Liver (tissue), 9 donors: Measurements from ENCODE around the gene ID1. TPM values are rescaled to one million over a fixed set of nuclear protein-coding genes. Genes with fewer than 3 reads are reported as not detected.
"Not testable (repeated sequence)": the region's sequence is repeated elsewhere in the genome, so short reads cannot be mapped to it uniquely, and the experiment has no call there.

ENCODE experiments used
- DNase-seq: peaks from one replicate; pipeline ENCODE4 v3.0.0-alpha.2; 2017; ENCODE audit warnings: low spot score
- H3K27ac ChIP-seq, 2 donors: one replicate each; pipeline ENCODE4 v1.7.0; 2013; ENCODE audit warnings: inconsistent platforms in 2 of 2, low read length in 2 of 2, control low read depth in 1 of 2, low read depth in 1 of 2, mild to moderate bottlenecking in 1 of 2
- H3K27me3 ChIP-seq, 4 donors: one replicate each; pipeline versions ENCODE4 v1.6.1 to v1.7.0; 2013; ENCODE audit warnings: low read length in 3 of 4, inconsistent platforms in 1 of 4, mild to moderate bottlenecking in 1 of 4, moderate library complexity in 1 of 4; ENCODE audit not compliant: control insufficient read depth in 4 of 4, insufficient read depth in 4 of 4
- H3K36me3 ChIP-seq, 4 donors: one replicate each; pipeline versions ENCODE4 v1.6.1 to v1.7.0; 2013; ENCODE audit warnings: low read length in 3 of 4, mild to moderate bottlenecking in 3 of 4, low read depth in 1 of 4, moderate library complexity in 1 of 4; ENCODE audit not compliant: control insufficient read depth in 4 of 4, insufficient read depth in 3 of 4
- H3K4me1 ChIP-seq, 4 donors: one replicate each; pipeline versions ENCODE4 v1.6.1 to v1.7.0; 2013; ENCODE audit warnings: low read length in 3 of 4, mild to moderate bottlenecking in 3 of 4, moderate library complexity in 1 of 4; ENCODE audit not compliant: control insufficient read depth in 4 of 4, insufficient read depth in 4 of 4
- H3K4me3 ChIP-seq, 3 donors: one replicate each; pipeline versions ENCODE4 v1.6.1 to v1.7.0; 2013; ENCODE audit warnings: low read length in 3 of 3, control low read depth in 1 of 3, low read depth in 1 of 3, mild to moderate bottlenecking in 1 of 3
- H3K9ac ChIP-seq, 2 donors: one replicate each; pipeline ENCODE4 v1.7.0; 2013; ENCODE audit warnings: low read length in 2 of 2, mild to moderate bottlenecking in 2 of 2, moderate library complexity in 2 of 2, control low read depth in 1 of 2, low read depth in 1 of 2
- H3K9me3 ChIP-seq, 4 donors: one replicate each; pipeline versions ENCODE4 v1.6.1 to v1.7.0; 2013; ENCODE audit warnings: low read length in 3 of 4; ENCODE audit not compliant: control insufficient read depth in 4 of 4
- FOXA2 ChIP-seq: IDR thresholded peaks from 2 replicates; pipeline ENCODE4 v1.6.1; 2016; ENCODE audit warnings: antibody characterized with exemption
- HNF4A ChIP-seq, 2 donors: conservative IDR thresholded peaks; 2 replicates each; pipeline ENCODE4 v1.6.1; 2016; ENCODE audit warnings: antibody characterized with exemption in 2 of 2, mild to moderate bottlenecking in 2 of 2
- MAX ChIP-seq: IDR thresholded peaks from 2 replicates; pipeline ENCODE4 v1.6.1; 2016; ENCODE audit warnings: antibody characterized with exemption
- RXRA ChIP-seq, 2 donors: IDR thresholded peaks; 2 replicates each; pipeline ENCODE4 v1.6.1; 2017 to 2018; ENCODE audit warnings: antibody characterized with exemption in 2 of 2, mild to moderate bottlenecking in 1 of 2
- SP1 ChIP-seq: IDR thresholded peaks from 2 replicates; pipeline ENCODE4 v1.6.1; 2018; ENCODE audit warnings: antibody characterized with exemption, mild to moderate bottlenecking
- TAF1 ChIP-seq: conservative IDR thresholded peaks from 2 replicates; pipeline ENCODE4 v1.6.1; 2016; ENCODE audit warnings: antibody characterized with exemption, mild to moderate bottlenecking
- YY1 ChIP-seq: IDR thresholded peaks from 2 replicates; pipeline ENCODE4 v1.6.1; 2016; ENCODE audit warnings: antibody characterized with exemption, mild to moderate bottlenecking
- ZBTB33 ChIP-seq: IDR thresholded peaks from 2 replicates; pipeline ENCODE4 v1.6.1; 2016; ENCODE audit warnings: antibody characterized with exemption
- WGBS: extraction: QIAGEN DNeasy Blood & Tissue Kit; methylation state at CpG from one replicate; pipeline ENCODE4 v1.1.7; 2013; 5-methylcytosine and 5-hydroxymethylcytosine counted together
- polyA plus RNA-seq, 2 donors: library from polyadenylated mRNA; stranded (reverse) in 1 of 2; unstranded in 1 of 2; fragments of 200-250 nt in 1 of 2; fragments of >200 nt in 1 of 2; fragmentation: Nextera tagmentation in 1 of 2; extraction: Ambion mirVana in 1 of 2; gene quantifications; one replicate each; pipeline versions ENCODE4 v1.2.1 to v1.2.3, GENCODE V29; 2013 to 2015
- total RNA-seq, 2 donors: library from RNA; depleted of rRNA; stranded (reverse); fragments of >200 nt; gene quantifications; one replicate each; pipeline ENCODE4 v1.2.3, GENCODE V29; 2014
- TF ChIP-seq, protein P1 (sequence below): IDR thresholded peaks from 2 replicates; pipeline ENCODE4 v1.6.1; 2016; ENCODE audit warnings: antibody characterized with exemption, mild to moderate bottlenecking
- donor health status: healthy.
- donor health status: healthy.
- donor health status: healthy.
- donor health status: healthy.
- donor health status: healthy.

ID1 gene
- total and polyA plus RNA-seq, 4 donors, result 33.9 to 117 (median 71.2) TPM

DNA sequence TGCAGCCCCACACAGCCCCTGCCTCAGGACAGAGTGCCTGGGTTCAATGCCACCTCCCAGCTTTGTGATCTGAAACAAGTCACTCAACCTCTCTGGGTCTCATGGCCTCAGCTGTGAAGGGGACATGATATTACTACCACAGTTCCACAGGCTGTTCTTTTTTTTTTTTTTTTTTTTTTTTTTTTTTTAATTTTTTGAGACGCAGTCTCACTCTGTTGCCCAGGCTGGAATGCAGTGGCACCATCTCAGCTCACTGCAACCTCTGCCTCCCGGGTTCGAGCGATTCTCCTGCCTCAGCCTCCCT, 8.7 kb upstream of the ID1 start:
- H3K4me3 ChIP-seq, H3K9me3 ChIP-seq, DNase-seq, H3K27me3 ChIP-seq, H3K9ac ChIP-seq, H3K36me3 ChIP-seq: not testable (repeated sequence)
- Histone ChIP-seq H3K4me1 (peaks cover 8 to 21% (median 13%) of the 10 kb centered on the region in 4 donors), H3K27ac (peak overlapping the region in 1 of 2 donors; percentile 56)
- 78% methylated on average over 4 of the region's 4 CpGs for WGBS
- peak in 1 of 2 donors; percentile 20 for TF ChIP-seq RXRA (IDR thresholded peaks at IDR 0.05)

GRCh38 chr20:31596831-31597480, 8.1 kb upstream of the ID1 start:
- DNase-seq, result no peak
- Histone ChIP-seq H3K27ac (peak overlapping the region in 1 of 2 donors; percentile 18), H3K4me3 (no peak overlapping the region), H3K4me1 (peaks cover 8 to 21% (median 13%) of the 10 kb centered on the region in 4 donors), H3K9ac (no peak overlapping the region), H3K27me3 (no peaks in the 10 kb centered on the region), H3K9me3 (no peaks in the 10 kb centered on the region), H3K36me3 (no peaks in the 10 kb centered on the region)
- TF ChIP-seq, protein P1, sequence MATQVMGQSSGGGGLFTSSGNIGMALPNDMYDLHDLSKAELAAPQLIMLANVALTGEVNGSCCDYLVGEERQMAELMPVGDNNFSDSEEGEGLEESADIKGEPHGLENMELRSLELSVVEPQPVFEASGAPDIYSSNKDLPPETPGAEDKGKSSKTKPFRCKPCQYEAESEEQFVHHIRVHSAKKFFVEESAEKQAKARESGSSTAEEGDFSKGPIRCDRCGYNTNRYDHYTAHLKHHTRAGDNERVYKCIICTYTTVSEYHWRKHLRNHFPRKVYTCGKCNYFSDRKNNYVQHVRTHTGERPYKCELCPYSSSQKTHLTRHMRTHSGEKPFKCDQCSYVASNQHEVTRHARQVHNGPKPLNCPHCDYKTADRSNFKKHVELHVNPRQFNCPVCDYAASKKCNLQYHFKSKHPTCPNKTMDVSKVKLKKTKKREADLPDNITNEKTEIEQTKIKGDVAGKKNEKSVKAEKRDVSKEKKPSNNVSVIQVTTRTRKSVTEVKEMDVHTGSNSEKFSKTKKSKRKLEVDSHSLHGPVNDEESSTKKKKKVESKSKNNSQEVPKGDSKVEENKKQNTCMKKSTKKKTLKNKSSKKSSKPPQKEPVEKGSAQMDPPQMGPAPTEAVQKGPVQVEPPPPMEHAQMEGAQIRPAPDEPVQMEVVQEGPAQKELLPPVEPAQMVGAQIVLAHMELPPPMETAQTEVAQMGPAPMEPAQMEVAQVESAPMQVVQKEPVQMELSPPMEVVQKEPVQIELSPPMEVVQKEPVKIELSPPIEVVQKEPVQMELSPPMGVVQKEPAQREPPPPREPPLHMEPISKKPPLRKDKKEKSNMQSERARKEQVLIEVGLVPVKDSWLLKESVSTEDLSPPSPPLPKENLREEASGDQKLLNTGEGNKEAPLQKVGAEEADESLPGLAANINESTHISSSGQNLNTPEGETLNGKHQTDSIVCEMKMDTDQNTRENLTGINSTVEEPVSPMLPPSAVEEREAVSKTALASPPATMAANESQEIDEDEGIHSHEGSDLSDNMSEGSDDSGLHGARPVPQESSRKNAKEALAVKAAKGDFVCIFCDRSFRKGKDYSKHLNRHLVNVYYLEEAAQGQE, result no peak
- no peak for TF ChIP-seq HNF4A (conservative IDR thresholded peaks at IDR 0.05)
- no peak for TF ChIP-seq SP1
- TF ChIP-seq YY1, result no peak
- no peak for TF ChIP-seq ZBTB33
- 75% methylated on average over 4 of the region's 4 CpGs for WGBS

DNA sequence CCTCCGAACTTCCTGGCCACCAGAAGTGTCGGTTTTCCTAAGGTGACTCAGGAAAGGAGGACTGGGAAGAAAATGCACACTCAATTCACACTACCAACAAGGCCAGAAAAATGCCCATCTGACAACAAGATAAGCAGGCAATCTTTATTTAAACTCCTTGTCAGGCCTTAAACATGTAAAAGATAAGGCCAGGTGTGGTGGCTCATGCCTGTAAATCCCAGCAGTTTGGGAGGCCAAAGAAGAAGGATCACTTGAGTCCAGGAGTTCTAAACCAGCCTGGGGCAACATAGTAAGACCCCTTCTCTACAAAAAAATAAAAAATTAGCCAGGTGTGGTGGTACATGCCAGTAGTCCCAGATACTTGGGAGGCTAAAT, 7.6 kb upstream of the ID1 start:
- WGBS, result 93% methylated on average over 2 of the region's 2 CpGs
- no peaks in the 10 kb centered on the region for H3K9me3 ChIP-seq
- DNase-seq, result no peak
- no peaks in the 10 kb centered on the region for H3K27me3 ChIP-seq
- no peak overlapping the region for H3K27ac ChIP-seq
- no peak overlapping the region for H3K9ac ChIP-seq
- no peaks in the 10 kb centered on the region for H3K36me3 ChIP-seq
- H3K4me1 ChIP-seq, result peaks cover 8 to 21% (median 13%) of the 10 kb centered on the region in 4 donors
- no peak overlapping the region for H3K4me3 ChIP-seq
- no peak for TF ChIP-seq TAF1
- TF ChIP-seq RXRA (IDR thresholded peaks at IDR 0.05), result no peak
- no peak for TF ChIP-seq FOXA2
- TF ChIP-seq, protein P1, result no peak
- no peak for TF ChIP-seq MAX
